GM18519 (cell line): Measurements from ENCODE around the gene SERPINE1.
"Not testable (repeated sequence)": the region's sequence is repeated elsewhere in the genome, so short reads cannot be mapped to it uniquely, and the experiment has no call there.

ENCODE experiments used
- ATAC-seq: cut with Tn5 transposase; IDR thresholded peaks from one replicate; pipeline ENCODE4 v1.9.1; 2021; ENCODE audit warnings: mild to moderate bottlenecking, moderate library complexity; ENCODE audit not compliant: unreplicated experiment, low FRiP score

The SERPINE1 gene

DNA sequence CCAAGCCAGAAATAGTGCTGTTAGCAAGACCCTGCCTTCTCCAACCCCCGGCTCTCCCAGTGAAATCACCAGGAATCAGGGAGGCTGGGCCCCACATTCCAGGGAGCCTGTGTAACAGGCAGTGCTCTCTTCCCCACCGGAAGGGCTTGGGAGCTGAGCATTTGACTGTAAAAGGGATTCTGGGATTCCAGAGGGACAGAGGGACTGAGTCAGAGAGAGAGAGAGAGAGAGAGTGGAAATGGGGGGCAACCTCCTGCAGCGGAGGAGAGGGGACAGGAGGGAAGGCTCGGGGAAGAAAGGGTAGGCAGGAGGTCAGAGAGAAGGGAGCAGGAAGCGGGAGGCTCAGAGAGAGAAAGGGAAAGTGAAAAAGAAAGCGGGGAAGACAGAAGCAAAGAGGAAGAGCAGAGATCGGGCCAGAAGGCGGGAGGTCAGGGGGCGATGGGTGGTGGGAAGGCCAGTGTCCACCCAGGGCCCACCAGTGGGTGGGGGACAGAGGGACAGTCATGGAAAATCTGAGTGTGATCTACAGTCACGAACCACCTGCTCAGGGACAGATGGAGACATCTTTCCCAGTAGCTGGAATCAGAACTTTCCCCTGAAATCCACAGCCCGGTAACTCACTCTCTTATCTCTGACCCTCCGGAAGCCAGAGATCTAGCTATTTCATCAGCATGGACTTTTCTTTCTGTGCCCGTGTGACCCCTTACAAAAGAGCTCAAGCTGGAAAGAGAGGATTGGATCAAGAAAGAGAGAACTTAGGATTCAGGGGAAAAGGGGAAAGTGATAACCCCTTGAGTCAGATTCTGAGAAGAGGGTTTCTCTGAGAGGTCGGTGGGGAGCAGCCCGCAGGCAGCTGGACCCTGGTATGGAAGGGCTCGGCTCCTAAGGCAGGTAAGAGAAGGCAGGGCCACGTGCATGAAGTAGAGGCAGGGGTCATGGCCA lies 4.6 kb upstream of the SERPINE1 start:
- ATAC-seq = no peak

DNA sequence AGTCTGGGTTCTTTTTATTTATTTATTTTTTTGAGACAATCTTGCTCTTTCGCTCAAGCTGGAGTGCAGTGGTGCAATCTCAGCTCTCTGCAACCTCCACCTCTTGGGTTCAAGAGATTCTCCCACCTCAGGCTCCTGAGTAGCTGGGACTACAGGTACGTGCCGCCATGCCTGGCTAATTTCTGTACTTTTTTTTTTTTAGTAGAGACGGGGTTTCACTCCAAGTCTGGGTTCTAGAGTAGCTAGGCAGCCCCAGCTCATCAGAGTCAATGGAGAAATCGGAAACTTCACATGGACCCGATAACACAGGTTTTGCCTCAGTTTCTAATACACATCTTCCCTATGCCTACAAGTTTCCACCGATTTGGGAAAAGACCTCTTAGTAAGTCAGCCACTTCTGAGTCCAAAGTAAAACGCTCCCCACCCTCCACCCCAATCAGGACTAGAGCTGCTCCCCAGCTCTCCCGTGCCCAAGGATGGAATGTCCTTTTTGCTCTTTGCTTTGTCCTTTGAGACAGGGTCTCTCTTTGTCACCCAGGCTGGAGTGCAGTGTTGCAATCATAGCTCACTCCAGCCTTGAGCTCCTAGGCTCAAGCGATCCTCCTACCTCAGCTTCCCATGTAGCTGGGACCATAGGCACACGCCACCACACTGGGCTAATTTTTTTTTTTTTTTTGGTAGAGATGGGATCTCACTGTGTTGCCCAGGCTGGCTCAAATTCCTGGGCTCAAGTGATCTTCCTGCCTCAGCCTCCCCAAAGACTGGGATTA lies 3.8 kb upstream of the SERPINE1 start:
- no peak for ATAC-seq

DNA sequence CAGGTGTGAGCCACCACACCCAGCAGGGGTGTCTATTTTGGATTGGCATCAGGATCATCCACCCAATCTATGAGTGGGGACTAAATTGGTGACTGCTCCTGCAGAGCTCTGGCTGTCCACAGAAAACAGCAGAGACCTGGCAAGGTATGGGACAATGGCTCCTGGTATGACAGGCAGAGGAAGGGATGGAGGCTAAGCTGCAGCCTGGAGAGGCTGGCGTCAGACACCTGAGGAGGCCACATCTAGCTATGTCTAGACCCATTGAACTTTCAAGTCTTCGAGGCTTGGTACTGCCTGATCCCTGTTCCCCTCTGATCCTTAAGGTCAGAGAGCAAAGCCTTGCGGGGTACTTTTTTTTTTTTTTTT lies 3.2 kb upstream of the SERPINE1 start:
- no peak for ATAC-seq

DNA sequence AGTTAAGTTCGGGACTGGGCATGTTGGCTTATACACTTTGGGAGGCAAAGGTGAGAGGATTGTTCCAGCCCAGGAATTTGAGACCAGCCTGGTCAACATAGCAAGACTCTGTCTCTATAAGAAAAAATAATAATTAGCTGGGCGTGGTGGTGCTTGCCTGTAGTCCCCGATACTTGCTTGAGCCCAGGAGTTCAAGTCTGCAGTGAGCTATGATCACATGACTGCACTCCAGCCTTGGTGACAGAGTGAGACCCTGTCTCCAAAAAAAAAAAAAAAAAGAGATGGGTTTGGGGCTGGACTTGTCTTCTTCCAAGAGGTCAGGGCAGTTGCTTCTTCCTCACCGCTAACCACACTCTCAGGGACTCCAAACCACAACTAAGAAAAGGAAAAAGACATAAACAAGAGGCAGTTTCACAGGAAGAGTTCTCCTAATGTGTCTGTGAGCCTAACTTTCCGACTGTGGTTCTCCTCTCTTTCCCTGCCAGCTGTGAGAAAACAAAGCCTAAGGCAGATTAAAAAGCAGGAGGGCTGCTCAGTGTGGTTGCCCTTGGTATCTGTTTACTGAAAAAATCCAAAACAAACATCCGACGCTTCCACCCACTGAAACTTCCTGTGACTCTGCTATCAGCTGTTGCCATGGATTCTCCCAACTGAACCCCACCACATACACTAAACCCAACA lies 2.4 kb upstream of the SERPINE1 start:
- no peak for ATAC-seq

DNA sequence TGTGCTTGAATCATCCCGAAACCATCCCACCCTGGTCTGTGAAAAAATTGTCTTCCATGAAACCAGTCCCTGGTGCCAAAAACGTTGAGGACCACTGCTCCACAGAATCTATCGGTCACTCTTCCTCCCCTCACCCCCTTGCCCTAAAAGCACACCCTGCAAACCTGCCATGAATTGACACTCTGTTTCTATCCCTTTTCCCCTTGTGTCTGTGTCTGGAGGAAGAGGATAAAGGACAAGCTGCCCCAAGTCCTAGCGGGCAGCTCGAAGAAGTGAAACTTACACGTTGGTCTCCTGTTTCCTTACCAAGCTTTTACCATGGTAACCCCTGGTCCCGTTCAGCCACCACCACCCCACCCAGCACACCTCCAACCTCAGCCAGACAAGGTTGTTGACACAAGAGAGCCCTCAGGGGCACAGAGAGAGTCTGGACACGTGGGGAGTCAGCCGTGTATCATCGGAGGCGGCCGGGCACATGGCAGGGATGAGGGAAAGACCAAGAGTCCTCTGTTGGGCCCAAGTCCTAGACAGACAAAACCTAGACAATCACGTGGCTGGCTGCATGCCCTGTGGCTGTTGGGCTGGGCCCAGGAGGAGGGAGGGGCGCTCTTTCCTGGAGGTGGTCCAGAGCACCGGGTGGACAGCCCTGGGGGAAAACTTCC lies 784 bp upstream of the SERPINE1 start:
- no peak for ATAC-seq

DNA sequence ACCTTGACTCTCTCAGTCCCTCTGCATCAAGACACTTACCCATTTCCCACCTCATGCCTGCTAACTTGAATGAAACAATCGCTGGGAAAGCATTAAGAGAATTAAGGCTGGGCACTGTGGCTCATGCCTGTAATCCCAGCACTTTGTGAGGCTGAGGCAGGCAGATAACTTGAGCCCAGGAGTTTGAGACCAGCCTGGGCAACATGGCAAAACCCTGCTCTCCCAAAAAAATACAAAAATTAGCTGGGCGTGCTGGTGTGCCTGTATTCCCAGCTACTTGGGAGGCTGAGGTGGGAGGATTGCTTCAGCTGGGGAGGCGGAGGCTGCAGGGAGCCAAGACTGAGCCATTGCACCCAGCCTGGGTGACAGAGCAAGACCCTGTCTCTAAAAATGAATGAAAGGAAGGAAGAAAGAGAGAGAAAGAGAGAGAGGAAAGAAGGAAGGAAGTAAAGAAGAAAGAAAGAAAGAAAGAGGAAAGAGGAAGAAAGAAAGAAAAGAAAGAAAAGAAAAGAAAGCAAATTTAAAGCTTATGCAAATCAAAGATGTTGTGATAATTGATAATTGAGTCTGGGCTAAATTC lies 646 bp downstream of the SERPINE1 start:
- ATAC-seq = no peak

DNA sequence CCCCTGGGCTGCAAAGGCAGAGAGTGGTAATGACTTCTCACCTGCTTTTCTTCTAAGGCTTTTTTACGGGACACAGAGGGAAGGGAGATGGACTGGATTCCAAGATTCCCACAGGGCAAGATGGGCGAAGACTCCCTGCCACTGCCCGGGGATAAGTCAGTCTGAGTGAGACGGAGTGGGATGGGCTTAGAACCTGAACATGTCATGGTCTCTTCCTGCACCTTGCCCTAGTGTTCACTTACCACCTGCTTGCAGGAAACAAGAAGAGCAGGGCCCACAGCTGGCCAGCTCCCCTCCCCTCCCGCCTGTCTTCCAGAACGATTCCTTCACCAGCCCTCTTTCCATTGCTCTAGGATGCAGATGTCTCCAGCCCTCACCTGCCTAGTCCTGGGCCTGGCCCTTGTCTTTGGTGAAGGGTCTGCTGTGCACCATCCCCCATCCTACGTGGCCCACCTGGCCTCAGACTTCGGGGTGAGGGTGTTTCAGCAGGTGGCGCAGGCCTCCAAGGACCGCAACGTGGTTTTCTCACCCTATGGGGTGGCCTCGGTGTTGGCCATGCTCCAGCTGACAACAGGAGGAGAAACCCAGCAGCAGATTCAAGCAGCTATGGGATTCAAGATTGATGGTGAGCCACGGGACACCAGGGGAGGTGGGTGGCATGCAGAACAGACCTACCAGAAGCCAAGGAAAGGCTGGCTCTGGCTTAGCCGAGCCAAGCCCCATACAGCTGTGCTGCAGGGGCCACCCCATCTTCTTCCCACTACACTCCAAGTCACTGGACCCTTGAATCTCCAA lies 1.3 kb downstream of the SERPINE1 start:
- no peak for ATAC-seq

DNA sequence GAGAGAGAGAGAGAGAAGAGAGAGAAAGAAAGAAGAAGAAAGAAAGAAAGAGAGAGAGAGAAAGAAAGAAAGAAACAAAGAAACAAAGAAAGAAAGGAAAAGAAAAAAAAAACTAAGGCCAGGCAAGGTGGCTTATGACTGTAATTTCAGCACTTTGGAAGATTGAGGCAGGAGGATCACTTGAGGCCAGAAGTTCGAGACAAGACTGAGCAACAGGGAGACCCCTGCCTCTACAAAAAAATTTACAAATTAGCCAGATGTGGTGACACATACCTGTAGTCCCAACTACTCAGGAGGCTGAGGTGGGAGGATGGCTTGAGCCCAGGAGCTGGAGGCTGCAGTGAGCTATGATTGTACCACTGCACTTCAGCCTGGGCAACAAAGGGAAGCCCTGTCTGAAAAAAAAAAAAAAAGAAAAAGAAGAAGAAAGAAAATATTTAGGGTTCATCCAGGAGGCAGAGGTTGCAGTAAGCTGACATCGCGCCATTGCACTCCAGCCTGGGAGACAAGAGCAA lies 2.8 kb downstream of the SERPINE1 start:
- ATAC-seq = no peak

DNA sequence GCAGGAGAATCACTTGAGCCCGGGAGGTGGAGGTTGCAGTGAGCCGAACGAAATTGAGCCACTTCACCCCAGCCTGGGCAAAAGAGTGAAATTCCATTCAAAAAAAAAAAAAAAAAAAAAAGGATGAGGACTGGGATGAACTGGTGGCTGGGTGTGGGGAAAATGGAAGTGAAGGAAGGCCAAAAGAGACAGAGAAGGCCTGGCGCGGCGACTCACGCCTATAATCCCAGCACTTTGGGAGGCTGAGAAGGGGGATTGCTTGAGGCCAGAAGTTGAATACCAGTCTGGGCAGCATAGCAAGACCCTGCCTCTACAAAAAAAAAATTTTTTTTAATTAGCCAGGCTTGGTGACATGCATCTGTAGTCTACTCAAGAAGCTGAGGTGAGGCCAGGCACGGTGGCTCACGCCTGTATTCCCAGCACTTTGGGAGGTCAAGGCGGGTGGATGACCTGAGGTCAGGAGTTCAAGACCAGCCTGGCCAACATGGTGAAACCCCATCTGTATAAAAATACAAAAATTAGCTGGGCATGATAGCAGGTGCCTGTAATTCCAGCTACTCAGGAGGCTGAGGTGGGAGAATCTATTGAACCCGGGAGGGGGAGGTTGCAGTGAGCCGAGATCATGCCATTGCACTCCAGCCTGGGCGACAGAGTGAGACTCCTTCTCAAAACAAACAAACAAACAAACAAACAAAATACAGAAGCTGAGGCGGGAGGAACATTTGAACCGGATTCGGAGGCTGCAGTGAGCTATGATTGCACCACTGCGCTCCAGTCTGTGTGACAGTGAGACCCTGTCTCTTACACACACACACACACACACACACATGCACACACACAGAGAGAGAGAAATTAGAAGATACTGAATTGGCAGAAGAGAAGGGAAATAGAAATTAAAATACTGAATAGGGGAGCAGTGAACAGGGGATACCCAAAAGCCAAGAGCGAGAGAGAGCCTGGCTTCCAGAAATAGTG lies 6.0 kb downstream of the SERPINE1 start:
- ATAC-seq = not testable (repeated sequence)

DNA sequence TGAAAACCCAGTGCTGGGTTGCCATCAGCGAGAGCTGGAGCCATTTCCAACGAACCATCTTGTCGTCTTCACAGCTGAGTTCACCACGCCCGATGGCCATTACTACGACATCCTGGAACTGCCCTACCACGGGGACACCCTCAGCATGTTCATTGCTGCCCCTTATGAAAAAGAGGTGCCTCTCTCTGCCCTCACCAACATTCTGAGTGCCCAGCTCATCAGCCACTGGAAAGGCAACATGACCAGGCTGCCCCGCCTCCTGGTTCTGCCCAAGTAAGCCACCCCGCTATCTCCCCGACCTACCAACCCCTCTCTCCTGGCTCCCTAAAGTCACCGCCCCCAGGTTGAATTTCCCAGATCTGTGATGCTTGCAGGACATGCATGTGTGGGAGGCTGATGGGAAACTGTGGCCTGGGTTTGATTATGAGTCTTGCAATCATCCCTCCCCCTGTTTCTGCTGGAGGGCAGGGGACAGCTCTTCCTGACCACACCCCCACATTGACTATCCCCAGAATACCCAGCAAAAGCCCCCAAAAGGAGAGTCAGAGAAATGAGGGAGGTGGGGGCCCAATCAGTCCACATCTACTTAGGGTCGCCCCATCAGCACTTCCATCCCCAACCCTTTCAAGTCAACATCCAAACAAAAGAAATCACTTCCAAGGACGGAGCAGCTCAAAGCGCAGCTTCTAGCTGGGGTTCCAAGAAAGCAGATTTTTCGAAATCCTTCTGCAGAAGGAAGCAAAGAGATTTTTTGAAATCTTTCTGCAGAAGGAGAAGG lies 6.9 kb downstream of the SERPINE1 start:
- ATAC-seq = no peak

DNA sequence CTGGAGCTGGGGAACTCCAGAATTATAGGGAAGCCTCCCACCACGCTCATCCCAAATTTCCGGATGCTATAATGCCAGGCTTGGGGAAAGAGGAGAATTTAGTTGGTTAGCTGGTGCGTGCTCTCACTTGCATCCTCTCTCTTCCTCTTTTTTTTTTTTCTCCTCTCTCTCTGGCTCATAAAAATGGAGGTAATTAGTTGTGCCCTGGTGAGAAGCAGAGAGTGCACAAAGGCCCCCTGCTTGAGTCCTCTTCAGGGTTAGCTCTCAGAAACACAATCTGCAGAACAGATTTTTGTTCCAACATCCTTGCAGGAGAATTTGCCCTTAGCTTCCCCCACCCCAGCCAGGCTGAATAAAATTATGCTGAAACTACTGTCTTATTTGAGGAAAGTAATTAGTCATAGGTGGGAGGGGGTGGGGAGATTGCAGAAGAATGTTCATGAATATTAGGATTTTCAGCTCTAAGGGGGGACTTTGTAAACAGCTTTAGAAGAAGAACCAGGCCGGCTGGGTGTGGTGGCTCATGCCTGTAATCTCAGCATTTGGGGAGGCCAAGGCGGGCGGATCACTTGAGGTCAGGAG lies 7.6 kb downstream of the SERPINE1 start:
- ATAC-seq = no peak

DNA sequence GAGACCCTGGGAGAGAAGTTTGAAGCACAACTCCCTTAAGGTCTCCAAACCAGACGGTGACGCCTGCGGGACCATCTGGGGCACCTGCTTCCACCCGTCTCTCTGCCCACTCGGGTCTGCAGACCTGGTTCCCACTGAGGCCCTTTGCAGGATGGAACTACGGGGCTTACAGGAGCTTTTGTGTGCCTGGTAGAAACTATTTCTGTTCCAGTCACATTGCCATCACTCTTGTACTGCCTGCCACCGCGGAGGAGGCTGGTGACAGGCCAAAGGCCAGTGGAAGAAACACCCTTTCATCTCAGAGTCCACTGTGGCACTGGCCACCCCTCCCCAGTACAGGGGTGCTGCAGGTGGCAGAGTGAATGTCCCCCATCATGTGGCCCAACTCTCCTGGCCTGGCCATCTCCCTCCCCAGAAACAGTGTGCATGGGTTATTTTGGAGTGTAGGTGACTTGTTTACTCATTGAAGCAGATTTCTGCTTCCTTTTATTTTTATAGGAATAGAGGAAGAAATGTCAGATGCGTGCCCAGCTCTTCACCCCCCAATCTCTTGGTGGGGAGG lies 10.8 kb downstream of the SERPINE1 start:
- ATAC-seq = no peak

DNA sequence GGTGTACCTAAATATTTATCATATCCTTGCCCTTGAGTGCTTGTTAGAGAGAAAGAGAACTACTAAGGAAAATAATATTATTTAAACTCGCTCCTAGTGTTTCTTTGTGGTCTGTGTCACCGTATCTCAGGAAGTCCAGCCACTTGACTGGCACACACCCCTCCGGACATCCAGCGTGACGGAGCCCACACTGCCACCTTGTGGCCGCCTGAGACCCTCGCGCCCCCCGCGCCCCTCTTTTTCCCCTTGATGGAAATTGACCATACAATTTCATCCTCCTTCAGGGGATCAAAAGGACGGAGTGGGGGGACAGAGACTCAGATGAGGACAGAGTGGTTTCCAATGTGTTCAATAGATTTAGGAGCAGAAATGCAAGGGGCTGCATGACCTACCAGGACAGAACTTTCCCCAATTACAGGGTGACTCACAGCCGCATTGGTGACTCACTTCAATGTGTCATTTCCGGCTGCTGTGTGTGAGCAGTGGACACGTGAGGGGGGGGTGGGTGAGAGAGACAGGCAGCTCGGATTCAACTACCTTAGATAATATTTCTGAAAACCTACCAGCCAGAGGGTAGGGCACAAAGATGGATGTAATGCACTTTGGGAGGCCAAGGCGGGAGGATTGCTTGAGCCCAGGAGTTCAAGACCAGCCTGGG lies 11.4 kb downstream of the SERPINE1 start:
- peak; percentile 68 for ATAC-seq

DNA sequence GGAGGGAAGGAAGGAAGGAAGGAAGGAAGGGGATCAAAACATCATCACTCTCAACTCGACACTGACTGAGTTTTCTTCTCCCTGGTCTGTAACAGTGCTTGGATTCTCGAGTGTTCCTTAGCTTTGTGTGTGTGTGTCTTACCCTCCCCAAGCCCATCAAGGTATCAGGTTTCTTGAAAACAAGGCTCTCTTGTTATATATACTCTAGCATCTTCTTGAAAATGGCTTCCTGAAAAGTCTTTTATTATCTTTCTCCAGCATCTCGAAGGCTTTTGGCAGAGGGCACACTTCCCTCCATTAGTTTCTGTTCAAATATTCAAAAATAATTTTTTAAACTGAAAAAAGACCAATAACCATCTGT lies 13.4 kb downstream of the SERPINE1 start:
- no peak for ATAC-seq

DNA sequence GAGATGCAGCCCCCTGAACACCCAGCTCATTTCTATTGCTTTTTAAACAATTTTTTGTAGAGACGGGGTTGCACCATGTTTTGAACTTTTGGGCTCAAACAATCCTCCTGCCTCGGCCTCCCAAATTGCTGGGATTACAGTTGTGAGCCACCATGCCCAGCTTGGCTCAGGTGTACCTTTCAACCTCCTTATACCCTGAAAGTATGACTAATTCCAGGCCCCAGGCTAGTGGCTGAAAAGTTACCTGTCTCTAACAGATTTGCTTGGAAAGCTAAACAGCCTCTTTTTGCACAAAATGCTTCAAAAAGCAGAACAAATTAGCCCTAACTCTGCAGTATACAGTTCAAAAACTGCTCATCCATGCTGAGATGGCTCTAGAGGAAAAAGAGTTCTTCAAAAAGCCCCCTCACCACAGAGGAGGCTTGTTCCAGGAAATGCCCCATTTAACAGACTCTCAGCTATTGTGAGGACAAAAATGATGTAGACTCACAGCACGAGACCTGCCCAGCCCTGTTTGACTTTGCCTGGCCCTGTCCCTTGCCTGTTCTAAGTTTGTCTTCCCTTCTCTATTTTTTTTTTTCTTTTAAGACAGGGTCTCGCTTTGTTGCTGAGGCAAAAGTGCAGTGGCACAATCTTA lies 14.0 kb downstream of the SERPINE1 start:
- no peak for ATAC-seq
